SK-N-SH (cell line): Measurements from ENCODE around the gene RBMS1. TPM values are rescaled to one million over a fixed set of nuclear protein-coding genes. Genes with fewer than 3 reads are reported as not detected.

ENCODE experiments used
- CTCF ChIA-PET: fragments of 300-600, 350-600 bp; formaldehyde crosslinking; extraction: SDS; loops from one replicate; lab custom pipeline; 2021; lab: Yijun Ruan, JAX
- POLR2A ChIA-PET: fragments of 350-600 bp; sonication (Branson Sonifier 250); formaldehyde crosslinking; extraction: SDS; loops from one replicate; lab custom pipeline; 2020; ENCODE audit warnings: antibody characterized with exemption, inconsistent platforms; lab: Yijun Ruan, JAX
- DNase-seq: peaks from one replicate; pipeline ENCODE4 v3.0.0; 2012
- H2AFZ ChIP-seq: fragments of 200-600 bp; sonication (generic); 2 replicates; pipeline ENCODE4 v1.8.1; 2016; ENCODE audit warnings: antibody characterized with exemption, mild to moderate bottlenecking, low read depth
- H3F3A ChIP-seq: fragments of 200-600 bp; sonication (generic); replicated peaks from 2 replicates; pipeline ENCODE3; 2016; ENCODE audit warnings: antibody characterized with exemption, mild to moderate bottlenecking; ENCODE audit not compliant: insufficient read depth
- H3K27ac ChIP-seq, 2 experiments: fragments of 200-500 bp in 1 of 2; fragments of 200-600 bp in 1 of 2; sonication (Bioruptor generic) in 1 of 2; sonication (generic), shearing (Covaris generic) in 1 of 2; 2 replicates each; pipeline versions ENCODE4 v1.5.1 to v1.6.1; 2014 to 2016; ENCODE audit warnings: low read depth in 2 of 2, inconsistent platforms in 1 of 2, low read length in 1 of 2, mild to moderate bottlenecking in 1 of 2, mixed read lengths in 1 of 2
- H3K27me3 ChIP-seq: fragments of 200-600 bp; sonication (generic), shearing (Covaris generic); 2 replicates; pipeline ENCODE4 v1.6.1; 2016; ENCODE audit warnings: mixed run types; ENCODE audit not compliant: insufficient read depth
- H3K36me3 ChIP-seq, 2 experiments: fragments of 200-500 bp in 1 of 2; fragments of 200-600 bp in 1 of 2; sonication (Bioruptor generic) in 1 of 2; sonication (generic) in 1 of 2; replicated peaks in 1 of 2; 2 replicates each; pipeline versions ENCODE3 to v1.5.1; 2014 to 2016; ENCODE audit warnings: low read length in 1 of 2, mild to moderate bottlenecking in 1 of 2; ENCODE audit not compliant: insufficient read depth in 2 of 2, control insufficient read depth in 1 of 2
- H3K4me1 ChIP-seq, 2 experiments: fragments of 200-500 bp in 1 of 2; fragments of 200-600 bp in 1 of 2; sonication (Bioruptor generic) in 1 of 2; sonication (generic), shearing (Covaris generic) in 1 of 2; 2 replicates each; pipeline versions ENCODE4 v1.5.1 to v1.6.1; 2014 to 2016; ENCODE audit warnings: low read depth in 1 of 2, low read length in 1 of 2, mixed run types in 1 of 2; ENCODE audit not compliant: insufficient read depth in 2 of 2, control insufficient read depth in 1 of 2
- H3K4me2 ChIP-seq: fragments of 200-600 bp; sonication (generic), shearing (Covaris generic); 2 replicates; pipeline ENCODE4 v1.6.1; 2017; ENCODE audit warnings: mixed run types
- H3K4me3 ChIP-seq, 2 experiments: fragments of 200-500 bp in 1 of 2; fragments of 200-600 bp in 1 of 2; sonication (Bioruptor generic) in 1 of 2; sonication (generic), shearing (Covaris generic) in 1 of 2; 2 replicates each; pipeline versions ENCODE4 v1.5.1 to v1.8.1; 2014 to 2016; ENCODE audit warnings: low read depth in 2 of 2, inconsistent platforms in 1 of 2, low read length in 1 of 2, mild to moderate bottlenecking in 1 of 2, mixed read lengths in 1 of 2, moderate library complexity in 1 of 2
- H3K79me2 ChIP-seq: fragments of 200-600 bp; sonication (generic); 2 replicates; pipeline ENCODE4 v1.8.1; 2017; ENCODE audit warnings: mild to moderate bottlenecking; ENCODE audit not compliant: insufficient read depth
- H3K9ac ChIP-seq: fragments of 200-600 bp; sonication (generic); 2 replicates; pipeline ENCODE4 v1.6.1; 2017; ENCODE audit warnings: mixed run types
- H3K9me2 ChIP-seq: fragments of 200-600 bp; sonication (generic); 2 replicates; pipeline ENCODE4 v1.6.1; 2017; ENCODE audit warnings: mixed run types
- H3K9me3 ChIP-seq: fragments of 200-600 bp; sonication (generic); 2 replicates; pipeline ENCODE4 v1.6.1; 2017; ENCODE audit warnings: mixed run types, mild to moderate bottlenecking, moderate library complexity
- H4K20me1 ChIP-seq: fragments of 200-600 bp; sonication (generic); 2 replicates; pipeline ENCODE4 v1.6.1; 2017; ENCODE audit warnings: mild to moderate bottlenecking, mixed run types; ENCODE audit not compliant: insufficient read depth
- CTCF ChIP-seq: fragments of 200-600 bp; sonication (generic); IDR thresholded peaks from 2 replicates; pipeline ENCODE4 v1.6.1; 2017; ENCODE audit warnings: antibody characterized with exemption, mild to moderate bottlenecking, moderate library complexity
- EZH2phosphoT487 ChIP-seq: fragments of 200-600 bp; sonication (generic); IDR thresholded peaks from 2 replicates; pipeline ENCODE4 v1.6.1; 2017; ENCODE audit warnings: low read depth, mixed run types, mild to moderate bottlenecking, antibody characterized with exemption, moderate library complexity, borderline replicate concordance
- FOSL2 ChIP-seq: IDR thresholded peaks from 2 replicates; pipeline ENCODE4 v1.4.0; 2012; ENCODE audit warnings: low read depth, mild to moderate bottlenecking, moderate library complexity, borderline replicate concordance
- FOXJ3 ChIP-seq: sonication (generic); formaldehyde crosslinking; IDR thresholded peaks from 2 replicates; pipeline ENCODE4 v1.5.1; 2020; ENCODE audit warnings: mild to moderate bottlenecking, missing genetic modification reagents
- GABPA ChIP-seq: IDR thresholded peaks from 2 replicates; pipeline ENCODE4 v1.4.0; 2012; ENCODE audit warnings: low read depth, mild to moderate bottlenecking
- GATA2 ChIP-seq: sonication (generic); formaldehyde crosslinking; IDR thresholded peaks from 2 replicates; pipeline ENCODE4 v1.5.0; 2020; ENCODE audit warnings: mild to moderate bottlenecking, missing genetic modification reagents
- JUND ChIP-seq: IDR thresholded peaks from 2 replicates; pipeline ENCODE4 v1.4.0; 2012
- MEF2A ChIP-seq: IDR thresholded peaks from 2 replicates; pipeline ENCODE4 v1.4.0; 2012; ENCODE audit warnings: low read depth, borderline replicate concordance
- MXI1 ChIP-seq: IDR thresholded peaks from 2 replicates; pipeline ENCODE4 v1.6.1; 2012; ENCODE audit warnings: mild to moderate bottlenecking, low read depth, low read length, improper control_type of control experiment
- RAD21 ChIP-seq: IDR thresholded peaks from 2 replicates; pipeline ENCODE4 v1.6.1; 2012; ENCODE audit warnings: mild to moderate bottlenecking, low read length
- RCOR1 ChIP-seq: fragments of 150-350 bp; IDR thresholded peaks from 2 replicates; pipeline ENCODE4 v1.6.1; 2017; ENCODE audit warnings: antibody characterized with exemption, low read length
- REST ChIP-seq: IDR thresholded peaks from 2 replicates; pipeline ENCODE4 v1.6.1; 2012; ENCODE audit warnings: mild to moderate bottlenecking, low read depth, low read length, moderate library complexity
- RXRA ChIP-seq: IDR thresholded peaks from 2 replicates; pipeline ENCODE4 v1.4.0; 2012; ENCODE audit warnings: low read depth, mild to moderate bottlenecking, borderline replicate concordance
- SIN3A ChIP-seq: IDR thresholded peaks from 2 replicates; pipeline ENCODE4 v1.6.1; 2012; ENCODE audit warnings: low read depth, mild to moderate bottlenecking, low read length, moderate library complexity, borderline replicate concordance
- TAF1 ChIP-seq: IDR thresholded peaks from 2 replicates; pipeline ENCODE4 v1.6.1; 2012; ENCODE audit warnings: low read depth, mild to moderate bottlenecking, low read length, moderate library complexity, borderline replicate concordance
- YY1 ChIP-seq: IDR thresholded peaks from 2 replicates; pipeline ENCODE4 v1.4.0; 2012; ENCODE audit warnings: low read depth, mild to moderate bottlenecking
- WGBS: methylation state at CpG from one replicate; pipeline ENCODE4 v1.1.6; 2017; ENCODE audit warnings: low lambda C conversion rate; 5-methylcytosine and 5-hydroxymethylcytosine counted together
- polyA plus RNA-seq, 3 experiments: library from polyadenylated mRNA; depleted of rRNA; stranded (reverse); fragments of >200 nt; gene quantifications; 2 replicates each; pipeline ENCODE4 v1.2.3, GENCODE V29; 2012

RBMS1 gene
- polyA plus RNA-seq, 1 of the 3 experiments (the other 2 are of a cell fraction) = 56.5 TPM

DNA sequence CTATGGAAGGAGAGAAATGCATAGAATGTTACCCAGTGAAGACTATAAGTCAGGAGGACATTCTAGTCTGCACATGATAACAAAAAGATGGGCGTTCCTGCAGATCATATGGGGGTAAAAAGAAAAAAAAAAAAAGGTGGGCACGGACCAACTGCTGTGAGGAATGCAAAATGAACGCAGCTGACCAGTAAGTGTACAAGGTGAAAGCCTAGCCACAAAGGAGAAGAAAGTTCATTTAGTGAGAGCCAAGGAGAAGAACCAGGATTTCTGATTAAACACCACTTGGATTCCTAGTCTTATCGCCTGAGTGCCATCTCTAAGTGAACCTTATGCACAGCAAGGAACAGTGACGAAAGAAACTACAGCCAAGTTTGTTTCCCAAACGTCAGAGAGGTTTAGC is 26.5 kb downstream of the RBMS1 start (continued):
- TF ChIP-seq RCOR1 (no peak), GABPA (no peak)

GRCh38 chr2:160465406-160465805 is 28.2 kb downstream of the RBMS1 start:
- CTCF ChIA-PET = interaction anchor here (1.1 kb wide), 1 partner anchor 36 kb away, joined by 3 read pairs; no protein-coding TSS in a partner anchor
- peaks cover 69% of the 10 kb centered on the region for H4K20me1 ChIP-seq
- H3K27ac ChIP-seq = no peak overlapping the region

More at GRCh38 chr2:160465406-160465805, 28.2 kb downstream of the RBMS1 start:
- no peaks in the 10 kb centered on the region for H3F3A ChIP-seq
- no peak overlapping the region for H3K4me3 ChIP-seq
- peaks cover 1 to 5% of the 10 kb centered on the region in 2 experiments; a peak in 3 of 4 replicates for H3K4me1 ChIP-seq
- no peaks in the 10 kb centered on the region for H3K9me3 ChIP-seq
- H3K9ac ChIP-seq = no peak overlapping the region
- TF ChIP-seq JUND (no peak), FOSL2 (no peak), REST (no peak), RXRA (no peak), EZH2phosphoT487 (no peak), MXI1 (no peak), TAF1 (no peak), RAD21 (no peak), SIN3A (no peak), YY1 (no peak), GATA2 (CRISPR knock-in tag) (no peak), GABPA (no peak), FOXJ3 (CRISPR knock-in tag) (no peak), MEF2A (no peak), CTCF (no peak)
- H2AFZ ChIP-seq = no peak overlapping the region
- 96% methylated on average over 3 of the region's 3 CpGs for WGBS
- no peaks in the 10 kb centered on the region for H3K27me3 ChIP-seq
- H3K36me3 ChIP-seq = no peaks in the 10 kb centered on the region
- H3K79me2 ChIP-seq = peaks cover 95% of the 10 kb centered on the region
- DNase-seq = no peak
- H3K4me2 ChIP-seq = no peak overlapping the region
- H3K9me2 ChIP-seq = no peaks in the 10 kb centered on the region
- POLR2A ChIA-PET = no interaction called here
